Measurements from ENCODE around the gene ZNF133. TPM values are rescaled to one million over a fixed set of nuclear protein-coding genes. Genes with fewer than 3 reads are reported as not detected.

ZNF133 gene
- total and polyA plus RNA-seq, 2 experiments from 2014 or later: 9.4 to 15.1 TPM

DNA sequence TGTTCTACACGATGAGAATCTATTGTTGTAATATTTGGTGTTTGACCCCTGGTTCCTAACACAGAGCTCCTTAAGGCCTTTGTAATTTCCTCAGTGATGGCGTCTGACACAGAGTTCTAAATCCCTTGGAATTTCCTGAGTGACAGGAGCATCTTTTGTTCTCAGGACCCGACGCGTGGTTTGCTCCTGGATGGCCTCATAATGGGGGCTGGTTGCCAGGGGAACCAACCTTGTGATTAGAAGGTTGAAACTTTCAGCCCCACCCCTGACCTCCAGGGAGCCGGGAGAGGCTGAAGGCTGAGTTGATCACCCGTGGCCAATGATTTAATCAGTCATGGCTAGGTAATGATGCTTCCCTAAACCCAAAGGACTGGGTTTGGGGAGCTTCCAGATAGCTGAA, 20.5 kb upstream of the ZNF133 start (continued):
- no peak for TF ChIP-seq ZNF462 (CRISPR knock-in tag; IDR thresholded peaks at IDR 0.05)
- TF ChIP-seq STAT1 (IDR thresholded peaks at IDR 0.05; ENCODE audit: unreplicated experiment): no peak
- TF ChIP-seq ZNF114 (CRISPR knock-in tag; IDR thresholded peaks at IDR 0.05): no peak
- TF ChIP-seq JUNB (IDR thresholded peaks at IDR 0.05; ENCODE audit: unreplicated experiment): no peak
- TF ChIP-seq POLR2AphosphoS5 (IDR thresholded peaks at IDR 0.05; ENCODE audit: low read depth): no peak
- TF ChIP-seq CREB1 (CRISPR knock-in tag; IDR thresholded peaks at IDR 0.05; ENCODE audit: low read depth): no peak
- TF ChIP-seq, protein P1, sequence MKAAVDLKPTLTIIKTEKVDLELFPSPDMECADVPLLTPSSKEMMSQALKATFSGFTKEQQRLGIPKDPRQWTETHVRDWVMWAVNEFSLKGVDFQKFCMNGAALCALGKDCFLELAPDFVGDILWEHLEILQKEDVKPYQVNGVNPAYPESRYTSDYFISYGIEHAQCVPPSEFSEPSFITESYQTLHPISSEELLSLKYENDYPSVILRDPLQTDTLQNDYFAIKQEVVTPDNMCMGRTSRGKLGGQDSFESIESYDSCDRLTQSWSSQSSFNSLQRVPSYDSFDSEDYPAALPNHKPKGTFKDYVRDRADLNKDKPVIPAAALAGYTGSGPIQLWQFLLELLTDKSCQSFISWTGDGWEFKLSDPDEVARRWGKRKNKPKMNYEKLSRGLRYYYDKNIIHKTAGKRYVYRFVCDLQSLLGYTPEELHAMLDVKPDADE (IDR thresholded peaks at IDR 0.05): no peak
- TF ChIP-seq NANOG (IDR thresholded peaks at IDR 0.05; ENCODE audit: borderline replicate concordance): no peak

DNA sequence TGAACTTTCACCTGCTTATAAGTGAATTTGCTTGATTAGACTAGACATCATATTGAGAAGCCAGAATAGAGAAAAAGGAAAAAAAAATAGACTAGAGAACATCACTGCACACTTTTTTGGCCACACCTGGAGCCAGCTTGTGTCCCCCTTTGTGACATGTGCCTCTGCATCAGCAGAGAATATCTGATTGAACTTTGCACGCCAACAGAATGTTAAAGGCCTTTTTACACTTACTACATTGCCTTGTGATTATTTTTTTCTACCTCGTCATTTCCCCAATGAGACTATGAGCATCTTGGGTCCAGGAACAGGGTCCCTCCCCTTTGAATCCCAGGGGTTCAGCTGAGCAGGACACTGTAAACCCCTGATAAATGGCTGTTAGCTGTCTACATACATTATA, 17.2 kb upstream of the ZNF133 start:
- H3K4me3 ChIP-seq: no peak overlapping the region
- H3K4me1 ChIP-seq (ENCODE audit: insufficient read depth): no peaks in the 10 kb centered on the region
- no peaks in the 10 kb centered on the region for H3K27me3 Mint-ChIP-seq (ENCODE audit: insufficient read depth, low read depth, poor library complexity)
- H4K20me1 ChIP-seq (replicated peaks; ENCODE audit: insufficient read depth): no peaks in the 10 kb centered on the region
- ATAC-seq: no peak
- no peak for TF ChIP-seq POLR2AphosphoS5 (IDR thresholded peaks at IDR 0.05; ENCODE audit: low read depth)
- no peaks in the 10 kb centered on the region for H3F3A ChIP-seq (replicated peaks; ENCODE audit: low read depth)
- H2AFZ ChIP-seq: peak overlapping the region; percentile 52; the same call in 1 of the 2 replicates
- no peaks in the 10 kb centered on the region for H3K9me3 Mint-ChIP-seq
- H3K36me3 Mint-ChIP-seq (ENCODE audit: low read depth): no peaks in the 10 kb centered on the region
- H3K4me1 Mint-ChIP-seq: peaks cover 5% of the 10 kb centered on the region
- no peaks in the 10 kb centered on the region for H3K79me2 ChIP-seq (replicated peaks; ENCODE audit: insufficient read depth)
- H3K27ac Mint-ChIP-seq: no peak overlapping the region
- H3K27me3 ChIP-seq (ENCODE audit: insufficient read depth): no peaks in the 10 kb centered on the region
- no peak overlapping the region for H3K27ac ChIP-seq (ENCODE audit: low read depth)
- H3K9me2 ChIP-seq (ENCODE audit: insufficient read depth): no peaks in the 10 kb centered on the region
- H3K4me2 ChIP-seq: no peak overlapping the region
- H3K36me3 ChIP-seq (ENCODE audit: insufficient read depth): no peaks in the 10 kb centered on the region
- H3K4me3 Mint-ChIP-seq: no peak overlapping the region
- DNase-seq (ENCODE audit: low spot score): no peak

Data from GM23338 (cell line).